ENCODE data around the gene TSEN54.

Gene TSEN54

GRCh38 chr17:75473246-75473645, 43.1 kb upstream of the TSEN54 start:
- TF ChIP-seq SIN3A (IDR thresholded peaks at IDR 0.05; ENCODE audit: borderline replicate concordance, insufficient read depth, low read length) (no peak), FOXP2 (optimal IDR thresholded peaks at IDR 0.05; ENCODE audit: borderline replicate concordance, extremely low read depth, extremely low read length, insufficient read depth) (no peak), REST (IDR thresholded peaks at IDR 0.05; ENCODE audit: insufficient read depth in 1 of 2, low read depth in 2 of 2, low read length in 2 of 2) (no peak), POLR2AphosphoS5 (IDR thresholded peaks at IDR 0.05; ENCODE audit: low read depth, low read length) (no peak), TAF1 (IDR thresholded peaks at IDR 0.05; ENCODE audit: borderline replicate concordance, insufficient read depth, low read length) (no peak)

- TF ChIP-seq FOXP2 (optimal IDR thresholded peaks at IDR 0.05; ENCODE audit: borderline replicate concordance, extremely low read depth, extremely low read length, insufficient read depth): no peak
- TF ChIP-seq REST (IDR thresholded peaks at IDR 0.05; ENCODE audit: insufficient read depth in 1 of 2, low read depth in 2 of 2, low read length in 2 of 2): no peak
- TF ChIP-seq POLR2AphosphoS5 (IDR thresholded peaks at IDR 0.05; ENCODE audit: low read depth, low read length): no peak
- TF ChIP-seq TAF1 (IDR thresholded peaks at IDR 0.05; ENCODE audit: borderline replicate concordance, insufficient read depth, low read length): no peak
- no peak for TF ChIP-seq SIN3A (IDR thresholded peaks at IDR 0.05; ENCODE audit: borderline replicate concordance, insufficient read depth, low read length)
These were observed 41.6 kb upstream of the TSEN54 start for GRCh38 chr17:75474736-75475135.

GRCh38 chr17:75475144-75475835, 41.0 kb upstream of the TSEN54 start:
- TF ChIP-seq TAF1 (IDR thresholded peaks at IDR 0.05; ENCODE audit: borderline replicate concordance, insufficient read depth, low read length): no peak
- TF ChIP-seq SIN3A (IDR thresholded peaks at IDR 0.05; ENCODE audit: borderline replicate concordance, insufficient read depth, low read length): no peak
- TF ChIP-seq REST (IDR thresholded peaks at IDR 0.05; ENCODE audit: insufficient read depth in 1 of 2, low read depth in 2 of 2, low read length in 2 of 2): no peak
- no peak for TF ChIP-seq FOXP2 (optimal IDR thresholded peaks at IDR 0.05; ENCODE audit: borderline replicate concordance, extremely low read depth, extremely low read length, insufficient read depth)
- TF ChIP-seq POLR2AphosphoS5 (IDR thresholded peaks at IDR 0.05; ENCODE audit: low read depth, low read length): no peak

GRCh38 chr17:75475851-75476250, 40.5 kb upstream of the TSEN54 start:
- TF ChIP-seq SIN3A (IDR thresholded peaks at IDR 0.05; ENCODE audit: borderline replicate concordance, insufficient read depth, low read length) (peak; percentile 86; the same call in 1 of the 2 replicates), FOXP2 (optimal IDR thresholded peaks at IDR 0.05; ENCODE audit: borderline replicate concordance, extremely low read depth, extremely low read length, insufficient read depth) (no peak)

GRCh38 chr17:75476271-75476671, 40.1 kb upstream of the TSEN54 start:
- no peak for TF ChIP-seq POLR2AphosphoS5 (IDR thresholded peaks at IDR 0.05; ENCODE audit: low read depth, low read length)

- no peak for TF ChIP-seq SIN3A (IDR thresholded peaks at IDR 0.05; ENCODE audit: borderline replicate concordance, insufficient read depth, low read length)
- TF ChIP-seq POLR2AphosphoS5 (IDR thresholded peaks at IDR 0.05; ENCODE audit: low read depth, low read length): no peak
- TF ChIP-seq REST (IDR thresholded peaks at IDR 0.05; ENCODE audit: insufficient read depth in 1 of 2, low read depth in 2 of 2, low read length in 2 of 2): no peak
- TF ChIP-seq TAF1 (IDR thresholded peaks at IDR 0.05; ENCODE audit: borderline replicate concordance, insufficient read depth, low read length): no peak
- no peak for TF ChIP-seq FOXP2 (optimal IDR thresholded peaks at IDR 0.05; ENCODE audit: borderline replicate concordance, extremely low read depth, extremely low read length, insufficient read depth)
These were observed 39.4 kb upstream of the TSEN54 start for GRCh38 chr17:75476752-75477489.

All from PFSK-1 (cell line).